H1 (cell line): ENCODE measurements around the gene GNG5. TPM values are rescaled to one million over a fixed set of nuclear protein-coding genes. Genes with fewer than 3 reads are reported as not detected.

Source experiments
- CTCF ChIA-PET: fragments of 300-600 bp; sonication (Branson Sonifier 250); formaldehyde crosslinking; loops from one replicate; lab custom pipeline; 2021; ENCODE audit not compliant: partially characterized antibody; lab: Charles Lee
- POLR2A ChIA-PET: fragments of 300-600 bp; sonication (Branson Sonifier 250); formaldehyde crosslinking; loops from one replicate; lab custom pipeline; 2021; ENCODE audit warnings: inconsistent platforms; ENCODE audit not compliant: partially characterized antibody; lab: Charles Lee
- DNase-seq, 2 experiments: peaks; one replicate each; pipeline versions ENCODE4 v3.0.0 to v3.0.0-alpha.2; 2010 to 2022; ENCODE audit warnings: low spot score in 2 of 2, low read depth in 1 of 2, mixed read lengths in 1 of 2
- FAIRE-seq: peaks from 2 replicates; lab custom pipeline; 2011; peaks lifted over from hg19 to GRCh38; lab: Jason Lieb, UNC
- H2AFZ ChIP-seq: 2 replicates; pipeline ENCODE4 v1.8.1; 2012; ENCODE audit warnings: low read length, inconsistent platforms
- H2AK5ac ChIP-seq: 2 replicates; pipeline ENCODE4 v1.6.1; 2013; ENCODE audit warnings: low read depth, low read length
- H2BK120ac ChIP-seq: replicated peaks from 2 replicates; pipeline ENCODE3; 2013; ENCODE audit warnings: low read depth, low read length, inconsistent platforms
- H2BK12ac ChIP-seq: 2 replicates; pipeline ENCODE4 v1.6.1; 2013; ENCODE audit warnings: low read depth, low read length
- H2BK15ac ChIP-seq: 2 replicates; pipeline ENCODE4 v1.6.1; 2013; ENCODE audit warnings: low read length
- H2BK20ac ChIP-seq: 2 replicates; pipeline ENCODE4 v1.6.1; 2013; ENCODE audit warnings: low read length
- H2BK5ac ChIP-seq: 2 replicates; pipeline ENCODE4 v1.6.1; 2013; ENCODE audit warnings: low read depth, low read length
- H3K14ac ChIP-seq: 2 replicates; pipeline ENCODE4 v1.6.1; 2013; ENCODE audit warnings: inconsistent platforms; ENCODE audit not compliant: insufficient read length
- H3K18ac ChIP-seq: 2 replicates; pipeline ENCODE4 v1.6.1; 2013; ENCODE audit warnings: low read length; ENCODE audit errors: extremely low read depth
- H3K23ac ChIP-seq: 2 replicates; pipeline ENCODE4 v1.6.1; 2013; ENCODE audit warnings: inconsistent platforms; ENCODE audit not compliant: insufficient read length
- H3K23me2 ChIP-seq: 2 replicates; pipeline ENCODE4 v1.6.1; 2013; ENCODE audit warnings: low read depth, low read length
- H3K27ac ChIP-seq: 2 replicates; pipeline ENCODE4 v1.6.1; 2011; ENCODE audit warnings: low read depth, low read length, inconsistent platforms
- H3K27me3 ChIP-seq, 4 experiments: replicated peaks in 1 of 4; 1 replicate in 1 of 4; 2 replicates in 3 of 4; pipeline versions ENCODE4 v1.6.1 to v1.8.1; 2011 to 2013; ENCODE audit warnings: low read length in 3 of 4, mild to moderate bottlenecking in 3 of 4, inconsistent platforms in 2 of 4, mixed read lengths in 2 of 4, moderate library complexity in 1 of 4; ENCODE audit not compliant: control insufficient read depth in 3 of 4, insufficient read depth in 3 of 4; ENCODE audit errors: extremely low read depth in 1 of 4
- H3K36me3 ChIP-seq, 4 experiments: 2 replicates each; pipeline versions ENCODE4 v1.6.1 to v1.8.1; 2011 to 2013; ENCODE audit warnings: mild to moderate bottlenecking in 4 of 4, low read length in 3 of 4, moderate library complexity in 2 of 4, control low read depth in 1 of 4, inconsistent platforms in 1 of 4; ENCODE audit not compliant: insufficient read depth in 4 of 4, control insufficient read depth in 2 of 4
- H3K4ac ChIP-seq: replicated peaks from 2 replicates; pipeline ENCODE3; 2013; ENCODE audit warnings: low read length, low read depth, mixed read lengths, inconsistent platforms; ENCODE audit not compliant: insufficient read length
- H3K4me1 ChIP-seq, 4 experiments: replicated peaks in 1 of 4; 1 replicate in 1 of 4; 2 replicates in 3 of 4; pipeline versions ENCODE4 v1.6.1 to v1.8.1; 2011 to 2013; ENCODE audit warnings: low read length in 3 of 4, inconsistent platforms in 2 of 4, mixed read lengths in 1 of 4; ENCODE audit not compliant: insufficient read depth in 4 of 4, control insufficient read depth in 3 of 4
- H3K4me2 ChIP-seq, 2 experiments: 2 replicates each; pipeline versions ENCODE4 v1.6.1 to v1.8.1; 2011 to 2013; ENCODE audit warnings: low read depth in 2 of 2, low read length in 2 of 2, control low read depth in 1 of 2, inconsistent platforms in 1 of 2, mild to moderate bottlenecking in 1 of 2; ENCODE audit not compliant: insufficient read depth in 1 of 2
- H3K4me3 ChIP-seq, 4 experiments: fragments of 200-600, 300-600 bp in 1 of 4; sonication (generic), shearing (Covaris generic), sonication (Bioruptor Twin) in 1 of 4; 2 replicates each; pipeline versions ENCODE4 v1.5.1 to v1.8.1; 2011 to 2016; ENCODE audit warnings: low read length in 4 of 4, low read depth in 3 of 4, control low read depth in 2 of 4, inconsistent platforms in 2 of 4, mild to moderate bottlenecking in 2 of 4, mixed read lengths in 1 of 4, moderate library complexity in 1 of 4; ENCODE audit not compliant: insufficient read depth in 2 of 4; ENCODE audit errors: extremely low read depth in 1 of 4
- H3K56ac ChIP-seq: replicated peaks from 2 replicates; pipeline ENCODE3; 2013; ENCODE audit warnings: low read depth, mild to moderate bottlenecking, mixed read lengths, low read length, inconsistent platforms; ENCODE audit not compliant: insufficient read length
- H3K79me1 ChIP-seq: 2 replicates; pipeline ENCODE4 v1.6.1; 2013; ENCODE audit warnings: low read depth, low read length, control low read depth
- H3K79me2 ChIP-seq, 2 experiments: 2 replicates each; pipeline versions ENCODE4 v1.6.1 to v1.8.1; 2012 to 2013; ENCODE audit warnings: low read length in 2 of 2, mild to moderate bottlenecking in 2 of 2, inconsistent platforms in 1 of 2; ENCODE audit not compliant: insufficient read depth in 2 of 2, control insufficient read depth in 1 of 2
- H3K9ac ChIP-seq, 4 experiments: replicated peaks in 1 of 4; 1 replicate in 1 of 4; 2 replicates in 3 of 4; pipeline versions ENCODE4 v1.6.1 to v1.8.1; 2011 to 2013; ENCODE audit warnings: low read depth in 3 of 4, low read length in 3 of 4, control low read depth in 2 of 4, mild to moderate bottlenecking in 2 of 4, moderate library complexity in 2 of 4, inconsistent platforms in 1 of 4; ENCODE audit errors: extremely low read depth in 1 of 4
- H3K9me3 ChIP-seq, 2 experiments: 2 replicates each; pipeline versions ENCODE4 v1.6.1 to v1.8.1; 2012 to 2013; ENCODE audit warnings: mild to moderate bottlenecking in 2 of 2, moderate library complexity in 2 of 2, control low read depth in 1 of 2, inconsistent platforms in 1 of 2, low read depth in 1 of 2, low read length in 1 of 2, mixed read lengths in 1 of 2; ENCODE audit not compliant: insufficient read depth in 2 of 2
- H4K20me1 ChIP-seq, 2 experiments: replicated peaks in 1 of 2; 2 replicates each; pipeline versions ENCODE3 to v1.8.1; 2011 to 2013; ENCODE audit warnings: inconsistent platforms in 2 of 2, low read length in 2 of 2, mild to moderate bottlenecking in 1 of 2; ENCODE audit not compliant: insufficient read depth in 2 of 2, control insufficient read depth in 1 of 2
- H4K5ac ChIP-seq: 2 replicates; pipeline ENCODE4 v1.6.1; 2013; ENCODE audit warnings: low read length, low read depth, mixed read lengths, inconsistent platforms; ENCODE audit not compliant: insufficient read length
- H4K8ac ChIP-seq: 2 replicates; pipeline ENCODE4 v1.8.0; 2013; ENCODE audit warnings: mild to moderate bottlenecking, moderate library complexity, low read length, inconsistent platforms; ENCODE audit not compliant: insufficient read depth; ENCODE audit errors: extremely low read depth
- H4K91ac ChIP-seq: replicated peaks from 2 replicates; pipeline ENCODE3; 2013; ENCODE audit warnings: low read length, mixed read lengths, inconsistent platforms; ENCODE audit not compliant: insufficient read length
- SRF ChIP-seq: IDR thresholded peaks from 2 replicates; pipeline ENCODE4 v1.6.1; 2011; ENCODE audit warnings: mild to moderate bottlenecking, low read depth, low read length, moderate library complexity
- polyA plus RNA-seq, 7 experiments: library from polyadenylated mRNA; depleted of rRNA in 3 of 7; stranded (reverse) in 5 of 7; unstranded in 2 of 7; fragments of >200 nt in 5 of 7; fragments of 200-250 nt in 2 of 7; gene quantifications; 1 replicate in 5 of 7; 2 replicates in 1 of 7; 4 replicates in 1 of 7; pipeline versions ENCODE4 v1.2.1 to v1.2.3, GENCODE V29; 2011 to 2013; ENCODE audit warnings: missing spikeins in 2 of 7, mixed read lengths in 2 of 7
- total RNA-seq: library from RNA; stranded (reverse); fragmentation: NEBNext Ultra II Directional; extraction: Animal tissue kit (Norgen Biotek cat#: 25700); gene quantifications from 2 replicates; pipeline ENCODE4 v1.2.1, GENCODE V29; 2021

The GNG5 gene
- total and polyA plus RNA-seq, 2 of the 8 experiments (the other 6 are each of a cell fraction or from before 2014, with no cell fraction given) = 94.0 to 104 TPM

GRCh38 chr1:84524590-84524989 lies 18.2 kb upstream of the GNG5 start:
- Histone ChIP-seq H3K56ac (no peak overlapping the region), H2BK12ac (no peak overlapping the region), H3K27ac (no peak overlapping the region), H3K18ac (no peak overlapping the region), H4K5ac (no peak overlapping the region), H3K4ac (no peak overlapping the region), H3K79me2 (no peaks in the 10 kb centered on the region), H2AFZ (no peak overlapping the region), H2BK120ac (no peak overlapping the region), H3K4me1 (no peaks in the 10 kb centered on the region), H3K36me3 (no peaks in the 10 kb centered on the region), H3K9me3 (0 out of 4 replicates have a peak, but pooled peaks cover 0 to 2% of the 10 kb centered on the region in 2 experiments), H3K23ac (no peak overlapping the region), H3K4me3 (no peak overlapping the region), H3K9ac (no peak overlapping the region), H2AK5ac (no peak overlapping the region), H3K14ac (no peak overlapping the region), H4K20me1 (no peaks in the 10 kb centered on the region), H2BK5ac (no peak overlapping the region), H3K27me3 (no peaks in the 10 kb centered on the region), H3K4me2 (no peak overlapping the region), H4K91ac (no peak overlapping the region), H4K8ac (no peak overlapping the region), H3K79me1 (no peaks in the 10 kb centered on the region), H2BK20ac (no peak overlapping the region), H3K23me2 (no peaks in the 10 kb centered on the region), H2BK15ac (no peak overlapping the region)
- FAIRE-seq (no peak), DNase-seq (no peak)
- ChIA-PET CTCF (interaction anchor here (1.2 to 2.1 kb wide), 3 partner anchors 11 to 230 kb away, joined by 3 to 5 read pairs (median 4); no protein-coding TSS in a partner anchor), POLR2A (no interaction called here)
- TF ChIP-seq SRF = no peak
